HTERT RPE-1 (cell line): ENCODE measurements around the gene LOXL3.
"Not testable (repeated sequence)": the region's sequence is repeated elsewhere in the genome, so short reads cannot be mapped to it uniquely, and the experiment has no call there.

Experiments used
- in situ Hi-C: fragments of 300-500 bp; cut with MboI; formaldehyde crosslinking; loops from 4 replicates; pipeline ENCODE4 v1.14.3; 2020; ENCODE audit warnings: low sequenced_read_pairs

Gene LOXL3

GRCh38 chr2:74575320-74575719, 21.6 kb upstream of the LOXL3 start:
- in situ Hi-C loops: no loop called here

GRCh38 chr2:74573747-74574562, 20.2 kb upstream of the LOXL3 start:
- in situ Hi-C loops: no loop called here

GRCh38 chr2:74572178-74572925, 18.6 kb upstream of the LOXL3 start:
- in situ Hi-C loops: no loop called here

GRCh38 chr2:74571058-74571457, 17.3 kb upstream of the LOXL3 start:
- in situ Hi-C loops: no loop called here

- in situ Hi-C loops: no loop called here
Observed at GRCh38 chr2:74569686-74570085, 15.9 kb upstream of the LOXL3 start.

- in situ Hi-C loops: no loop called here
Observed at GRCh38 chr2:74567881-74568280, 14.1 kb upstream of the LOXL3 start.

GRCh38 chr2:74566754-74567085, 13.0 kb upstream of the LOXL3 start:
- in situ Hi-C loops: no loop called here

GRCh38 chr2:74566076-74566753, 12.5 kb upstream of the LOXL3 start:
- in situ Hi-C loops: no loop called here

- in situ Hi-C loops: no loop called here
Observed at GRCh38 chr2:74564222-74564621, 10.5 kb upstream of the LOXL3 start.

GRCh38 chr2:74562126-74562775, 8.5 kb upstream of the LOXL3 start:
- in situ Hi-C loops: no loop called here

GRCh38 chr2:74561022-74561421, 7.3 kb upstream of the LOXL3 start:
- in situ Hi-C loops: not testable (repeated sequence)

GRCh38 chr2:74560591-74560990, 6.8 kb upstream of the LOXL3 start:
- in situ Hi-C loops: no loop called here

- in situ Hi-C loops: no loop called here
Observed at GRCh38 chr2:74559912-74560311, 6.2 kb upstream of the LOXL3 start.

- in situ Hi-C loops: no loop called here
Observed at GRCh38 chr2:74558284-74559230, 4.8 kb upstream of the LOXL3 start.

- in situ Hi-C loops: no loop called here
Observed at GRCh38 chr2:74556831-74557370, 3.2 kb upstream of the LOXL3 start.

GRCh38 chr2:74556159-74556558, 2.4 kb upstream of the LOXL3 start:
- in situ Hi-C loops: no loop called here

- in situ Hi-C loops: no loop called here
Observed at GRCh38 chr2:74555610-74556103, 1.9 kb upstream of the LOXL3 start.

- in situ Hi-C loops: no loop called here
Observed at GRCh38 chr2:74554820-74555531, 1.2 kb upstream of the LOXL3 start.
